Activated naive CD4-positive, alpha-beta T cell treated with anti-CD3 and anti-CD28 coated beads for 36 hours (primary cell): Measurements from ENCODE around the gene EFCAB8. TPM values are rescaled to one million over a fixed set of nuclear protein-coding genes. Genes with fewer than 3 reads are reported as not detected.

Source experiments
- CTCF ChIA-PET: fragments of 350-600 bp; sonication (Branson Sonifier 250); formaldehyde crosslinking; loops from one replicate; lab custom pipeline; 2021; ENCODE audit warnings: antibody characterized with exemption; lab: Charles Lee
- DNase-seq: peaks from one replicate; pipeline ENCODE4 v3.0.0-alpha.2; 2020
- H3K27ac Mint-ChIP-seq: one replicate; pipeline ENCODE4 v1.8.0; 2021; ENCODE audit warnings: mild to moderate bottlenecking, mixed read lengths
- H3K27me3 Mint-ChIP-seq: one replicate; pipeline ENCODE4 v1.8.0; 2021; ENCODE audit warnings: low read depth, mixed read lengths
- H3K36me3 Mint-ChIP-seq: one replicate; pipeline ENCODE4 v1.8.0; 2021; ENCODE audit warnings: low read depth, mixed read lengths
- H3K4me1 Mint-ChIP-seq: one replicate; pipeline ENCODE4 v1.8.0; 2021; ENCODE audit warnings: low read depth, mixed read lengths
- H3K4me3 Mint-ChIP-seq: one replicate; pipeline ENCODE4 v1.8.0; 2021; ENCODE audit warnings: mild to moderate bottlenecking, moderate library complexity, mixed read lengths
- H3K9me3 Mint-ChIP-seq: one replicate; pipeline ENCODE4 v1.8.0; 2021; ENCODE audit warnings: mixed read lengths
- intact Hi-C: fragments of 100-400 bp; cut with micrococcal nuclease; formaldehyde crosslinking; loops from one replicate; pipeline ENCODE4 v1.15.1; 2023
- total RNA-seq, 2 experiments: library from RNA; stranded (reverse); gene quantifications; one replicate each; pipeline ENCODE4 v1.2.3, GENCODE V29; 2021

The EFCAB8 gene
- total RNA-seq, 2 experiments from 2014 or later, result 0.45 to 0.57 TPM

- Mint-ChIP-seq H3K4me3 (no peak overlapping the region), H3K36me3 (peaks cover 1% of the 10 kb centered on the region), H3K9me3 (no peaks in the 10 kb centered on the region), H3K4me1 (no peaks in the 10 kb centered on the region), H3K27me3 (no peaks in the 10 kb centered on the region), H3K27ac (no peak overlapping the region)
- no peak for DNase-seq
- CTCF ChIA-PET, result interaction anchor here (0.8 kb wide), 1 partner anchor 98 kb away, joined by 3 read pairs; no protein-coding TSS in a partner anchor
- intact Hi-C loops, result no loop called here
These were observed 16.9 kb downstream of the EFCAB8 start for GRCh38 chr20:32875673-32876072.

- CTCF ChIA-PET, result no interaction called here
- no peak overlapping the region for H3K4me3 Mint-ChIP-seq
- H3K27me3 Mint-ChIP-seq, result no peaks in the 10 kb centered on the region
- H3K36me3 Mint-ChIP-seq, result peaks cover 1% of the 10 kb centered on the region
- no peaks in the 10 kb centered on the region for H3K4me1 Mint-ChIP-seq
- H3K9me3 Mint-ChIP-seq, result no peaks in the 10 kb centered on the region
- intact Hi-C loops, result no loop called here
- DNase-seq, result no peak
- H3K27ac Mint-ChIP-seq, result no peak overlapping the region
These were observed 18.8 kb downstream of the EFCAB8 start for GRCh38 chr20:32877507-32877906.

GRCh38 chr20:32878820-32879219 lies 20.1 kb downstream of the EFCAB8 start:
- Mint-ChIP-seq H3K27ac (no peak overlapping the region), H3K27me3 (no peaks in the 10 kb centered on the region), H3K4me1 (no peaks in the 10 kb centered on the region), H3K4me3 (no peak overlapping the region), H3K9me3 (no peaks in the 10 kb centered on the region), H3K36me3 (peaks cover 1% of the 10 kb centered on the region)
- CTCF ChIA-PET, result interaction anchor here (0.6 kb wide), 1 partner anchor 10 kb away, joined by 3 read pairs; no protein-coding TSS in a partner anchor
- intact Hi-C loops, result no loop called here
- DNase-seq, result no peak

- no peak for DNase-seq
- no peaks in the 10 kb centered on the region for H3K9me3 Mint-ChIP-seq
- no peak overlapping the region for H3K27ac Mint-ChIP-seq
- peaks cover 1% of the 10 kb centered on the region for H3K36me3 Mint-ChIP-seq
- intact Hi-C loops, result no loop called here
- CTCF ChIA-PET, result no interaction called here
- no peak overlapping the region for H3K4me3 Mint-ChIP-seq
- no peaks in the 10 kb centered on the region for H3K4me1 Mint-ChIP-seq
- H3K27me3 Mint-ChIP-seq, result no peaks in the 10 kb centered on the region
These were observed 20.8 kb downstream of the EFCAB8 start for GRCh38 chr20:32879538-32879937.

GRCh38 chr20:32880635-32881034 lies 21.9 kb downstream of the EFCAB8 start:
- CTCF ChIA-PET, result interaction anchor here (1.0 to 1.2 kb wide), 2 partner anchors 21 to 91 kb away, joined by 4 to 8 read pairs; no protein-coding TSS in a partner anchor
- no peaks in the 10 kb centered on the region for H3K9me3 Mint-ChIP-seq
- H3K27me3 Mint-ChIP-seq, result no peaks in the 10 kb centered on the region
- no peak overlapping the region for H3K27ac Mint-ChIP-seq
- no peaks in the 10 kb centered on the region for H3K36me3 Mint-ChIP-seq
- no peak overlapping the region for H3K4me3 Mint-ChIP-seq
- DNase-seq, result no peak
- H3K4me1 Mint-ChIP-seq, result no peaks in the 10 kb centered on the region
- intact Hi-C loops, result no loop called here

GRCh38 chr20:32883081-32883480 lies 24.4 kb downstream of the EFCAB8 start:
- Mint-ChIP-seq H3K27ac (no peak overlapping the region), H3K36me3 (peaks cover 2% of the 10 kb centered on the region), H3K9me3 (no peaks in the 10 kb centered on the region), H3K4me1 (no peaks in the 10 kb centered on the region), H3K27me3 (no peaks in the 10 kb centered on the region), H3K4me3 (no peak overlapping the region)
- intact Hi-C loops, result no loop called here
- CTCF ChIA-PET, result no interaction called here
- no peak for DNase-seq

GRCh38 chr20:32885185-32885584 lies 26.5 kb downstream of the EFCAB8 start:
- no peaks in the 10 kb centered on the region for H3K4me1 Mint-ChIP-seq
- CTCF ChIA-PET, result no interaction called here
- DNase-seq, result no peak
- no peak overlapping the region for H3K27ac Mint-ChIP-seq
- no peak overlapping the region for H3K4me3 Mint-ChIP-seq
- peaks cover 2% of the 10 kb centered on the region for H3K36me3 Mint-ChIP-seq
- H3K9me3 Mint-ChIP-seq, result no peaks in the 10 kb centered on the region
- H3K27me3 Mint-ChIP-seq, result no peaks in the 10 kb centered on the region
- intact Hi-C loops, result no loop called here

- CTCF ChIA-PET, result no interaction called here
- intact Hi-C loops, result no loop called here
- Mint-ChIP-seq H3K36me3 (peaks cover 2% of the 10 kb centered on the region), H3K4me3 (no peak overlapping the region), H3K27me3 (no peaks in the 10 kb centered on the region), H3K27ac (no peak overlapping the region), H3K9me3 (no peaks in the 10 kb centered on the region), H3K4me1 (no peaks in the 10 kb centered on the region)
- DNase-seq, result no peak
These were observed 27.2 kb downstream of the EFCAB8 start for GRCh38 chr20:32885952-32886351.

GRCh38 chr20:32886652-32887051 lies 27.9 kb downstream of the EFCAB8 start:
- CTCF ChIA-PET, result no interaction called here
- DNase-seq, result no peak
- Mint-ChIP-seq H3K27me3 (no peaks in the 10 kb centered on the region), H3K27ac (no peak overlapping the region), H3K36me3 (peaks cover 2% of the 10 kb centered on the region), H3K9me3 (no peaks in the 10 kb centered on the region), H3K4me1 (no peaks in the 10 kb centered on the region), H3K4me3 (no peak overlapping the region)
- intact Hi-C loops, result no loop called here

- no peaks in the 10 kb centered on the region for H3K27me3 Mint-ChIP-seq
- no peak overlapping the region for H3K27ac Mint-ChIP-seq
- DNase-seq, result no peak
- no peaks in the 10 kb centered on the region for H3K4me1 Mint-ChIP-seq
- intact Hi-C loops, result no loop called here
- H3K9me3 Mint-ChIP-seq, result no peaks in the 10 kb centered on the region
- CTCF ChIA-PET, result interaction anchor here (0.6 to 1.5 kb wide), 2 partner anchors 209 to 295 kb away, joined by 3 read pairs; no protein-coding TSS in a partner anchor
- H3K4me3 Mint-ChIP-seq, result no peak overlapping the region
- peaks cover 2% of the 10 kb centered on the region for H3K36me3 Mint-ChIP-seq
These were observed 28.8 kb downstream of the EFCAB8 start for GRCh38 chr20:32887492-32887891.

GRCh38 chr20:32888636-32889035 lies 29.9 kb downstream of the EFCAB8 start:
- Mint-ChIP-seq H3K4me1 (no peaks in the 10 kb centered on the region), H3K4me3 (no peak overlapping the region), H3K27me3 (no peaks in the 10 kb centered on the region), H3K36me3 (peaks cover 2% of the 10 kb centered on the region), H3K27ac (no peak overlapping the region), H3K9me3 (no peaks in the 10 kb centered on the region)
- no peak for DNase-seq
- intact Hi-C loops, result no loop called here
- CTCF ChIA-PET, result interaction anchor here (0.8 to 1.5 kb wide), 3 partner anchors 9 to 208 kb away, joined by 3 read pairs; no protein-coding TSS in a partner anchor

GRCh38 chr20:32889281-32889680 lies 30.6 kb downstream of the EFCAB8 start:
- CTCF ChIA-PET, result interaction anchor here (1.2 kb wide), 1 partner anchor 8 kb away, joined by 3 read pairs; no protein-coding TSS in a partner anchor
- Mint-ChIP-seq H3K4me1 (no peaks in the 10 kb centered on the region), H3K27ac (no peak overlapping the region), H3K4me3 (no peak overlapping the region), H3K9me3 (no peaks in the 10 kb centered on the region), H3K27me3 (no peaks in the 10 kb centered on the region), H3K36me3 (peaks cover 2% of the 10 kb centered on the region)
- no peak for DNase-seq
- intact Hi-C loops, result no loop called here

- Mint-ChIP-seq H3K36me3 (no peaks in the 10 kb centered on the region), H3K27me3 (no peaks in the 10 kb centered on the region), H3K27ac (no peak overlapping the region), H3K4me3 (no peak overlapping the region), H3K9me3 (no peaks in the 10 kb centered on the region), H3K4me1 (no peaks in the 10 kb centered on the region)
- DNase-seq, result no peak
- intact Hi-C loops, result no loop called here
- CTCF ChIA-PET, result interaction anchor here (1.4 kb wide), 1 partner anchor 11 kb away, joined by 6 read pairs; no protein-coding TSS in a partner anchor
These were observed 32.8 kb downstream of the EFCAB8 start for GRCh38 chr20:32891491-32891890.
